HFFc6 (cell line): Measurements from ENCODE around the gene BCDIN3D. TPM values are rescaled to one million over a fixed set of nuclear protein-coding genes. Genes with fewer than 3 reads are reported as not detected.
"Not testable (repeated sequence)": the region's sequence is repeated elsewhere in the genome, so short reads cannot be mapped to it uniquely, and the experiment has no call there.

ENCODE experiments used
- DNase-seq: peaks from one replicate; pipeline ENCODE4 v3.0.0-alpha.2; 2018
- H3K27ac Mint-ChIP-seq: 2 replicates; pipeline ENCODE4 v1.8.0; 2020; ENCODE audit warnings: mild to moderate bottlenecking, mixed read lengths
- H3K27me3 Mint-ChIP-seq: 2 replicates; pipeline ENCODE4 v1.8.0; 2021; ENCODE audit warnings: mild to moderate bottlenecking, moderate library complexity, mixed read lengths; ENCODE audit not compliant: insufficient read depth
- H3K36me3 Mint-ChIP-seq: 2 replicates; pipeline ENCODE4 v1.8.0; 2021; ENCODE audit warnings: low read depth, mixed read lengths
- H3K4me1 Mint-ChIP-seq: 2 replicates; pipeline ENCODE4 v1.8.0; 2020; ENCODE audit warnings: low read depth, mixed read lengths
- H3K4me3 Mint-ChIP-seq: 2 replicates; pipeline ENCODE4 v1.8.0; 2020; ENCODE audit warnings: mild to moderate bottlenecking, moderate library complexity, mixed read lengths
- H3K9me3 Mint-ChIP-seq: 2 replicates; pipeline ENCODE4 v1.8.0; 2020; ENCODE audit warnings: mild to moderate bottlenecking, mixed read lengths
- CTCF ChIP-seq: fragments of 200-600 bp; sonication (generic); IDR thresholded peaks from 2 replicates; pipeline ENCODE4 v1.5.0; 2021; ENCODE audit warnings: antibody characterized with exemption, mild to moderate bottlenecking
- total RNA-seq, 6 experiments: library from RNA; stranded (reverse); fragmentation: NEBNext Ultra II Directional; extraction: Animal tissue kit (Norgen Biotek cat#: 25700); gene quantifications; 2 replicates in 1 of 6; 3 replicates in 5 of 6; pipeline ENCODE4 v1.2.3, GENCODE V29; 2021

Gene BCDIN3D
- total RNA-seq, 6 experiments from 2014 or later = 1.5 to 2.9 (median 2.0) TPM

DNA sequence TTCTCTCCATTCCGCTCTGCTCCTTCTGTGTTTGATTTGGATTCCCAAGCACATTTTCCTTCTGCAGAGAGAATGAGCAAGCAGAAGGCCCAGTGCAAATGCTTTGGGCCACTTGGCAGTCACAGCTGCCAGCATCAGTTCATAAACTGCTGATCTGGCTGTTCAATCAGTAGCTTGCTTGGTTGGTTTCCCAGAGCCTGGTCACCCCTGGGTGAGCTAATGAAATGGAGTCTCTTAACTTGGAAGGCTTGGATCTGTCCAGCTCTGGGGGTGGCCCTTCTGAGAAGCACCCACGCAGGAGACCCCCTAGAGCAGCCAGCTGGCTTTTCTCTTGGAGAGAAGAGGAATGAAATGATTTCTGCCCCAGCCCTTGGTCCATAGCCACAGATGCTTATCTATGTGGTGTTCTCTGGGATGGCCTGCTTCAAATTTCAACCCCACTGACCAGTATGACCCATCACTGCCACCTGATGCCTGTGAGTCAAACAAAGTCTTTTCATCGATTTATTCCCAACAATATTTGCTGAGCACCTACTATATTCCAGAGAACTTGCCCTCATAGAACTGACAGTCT lies 30.5 kb upstream of the BCDIN3D start:
- Mint-ChIP-seq H3K4me3 (no peak overlapping the region), H3K27ac (no peak overlapping the region; the same call in 1 of the 2 replicates), H3K9me3 (peaks cover 4% of the 10 kb centered on the region; the same call in 1 of the 2 replicates), H3K4me1 (peaks cover 48% of the 10 kb centered on the region), H3K27me3 (peaks cover 8% of the 10 kb centered on the region; the same call in 1 of the 2 replicates), H3K36me3 (no peaks in the 10 kb centered on the region)
- no peak for TF ChIP-seq CTCF
- DNase-seq = peak; percentile 41

DNA sequence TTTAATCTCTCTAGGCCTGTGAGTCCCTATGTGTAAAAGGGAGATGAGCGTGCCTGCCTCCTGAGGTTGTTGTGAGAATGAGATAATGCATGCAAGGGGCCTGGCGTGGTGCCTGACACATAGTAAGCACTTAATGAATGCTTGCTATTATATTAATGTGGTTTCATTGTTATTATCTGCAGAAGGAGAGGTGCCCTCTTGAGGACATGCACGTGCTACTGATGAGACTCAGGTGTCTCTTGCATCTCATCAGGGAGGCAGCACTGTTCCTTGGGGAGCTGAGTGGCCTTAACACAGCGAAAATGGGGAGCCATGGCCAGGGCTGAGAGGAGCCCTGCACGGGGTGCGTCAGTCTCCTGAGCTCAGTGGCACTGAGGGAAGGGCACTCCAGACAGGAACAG lies 29.9 kb upstream of the BCDIN3D start:
- Mint-ChIP-seq H3K9me3 (no peaks in the 10 kb centered on the region), H3K4me3 (no peak overlapping the region), H3K27me3 (peaks cover 8% of the 10 kb centered on the region; the same call in 1 of the 2 replicates), H3K4me1 (peaks cover 55% of the 10 kb centered on the region), H3K27ac (no peak overlapping the region), H3K36me3 (no peaks in the 10 kb centered on the region)
- no peak for TF ChIP-seq CTCF
- peak; percentile 29 for DNase-seq

DNA sequence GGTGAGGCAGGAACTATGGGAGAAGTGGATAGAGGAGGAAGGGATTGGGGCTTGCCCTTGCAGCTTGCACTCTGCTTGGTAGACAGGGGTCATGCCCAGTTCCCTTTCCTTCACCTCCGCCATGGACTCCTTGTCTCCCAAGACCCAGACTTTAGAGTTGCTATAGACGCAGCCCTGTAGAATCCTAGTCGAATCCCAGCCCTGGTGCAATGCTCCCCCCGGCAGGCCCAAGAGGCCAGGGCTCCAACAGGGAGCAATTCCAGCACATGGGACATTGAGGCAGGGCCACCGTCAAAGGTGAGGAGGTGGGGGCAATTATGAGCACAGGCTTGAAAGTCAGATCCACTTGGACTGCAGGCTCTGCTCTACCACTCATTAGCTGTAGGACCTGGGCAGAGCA lies 29.5 kb upstream of the BCDIN3D start:
- Mint-ChIP-seq H3K27ac (no peak overlapping the region), H3K4me1 (peaks cover 59% of the 10 kb centered on the region), H3K36me3 (no peaks in the 10 kb centered on the region), H3K9me3 (no peaks in the 10 kb centered on the region), H3K4me3 (no peak overlapping the region), H3K27me3 (peaks cover 8% of the 10 kb centered on the region; the same call in 1 of the 2 replicates)
- TF ChIP-seq CTCF = no peak
- no peak for DNase-seq

DNA sequence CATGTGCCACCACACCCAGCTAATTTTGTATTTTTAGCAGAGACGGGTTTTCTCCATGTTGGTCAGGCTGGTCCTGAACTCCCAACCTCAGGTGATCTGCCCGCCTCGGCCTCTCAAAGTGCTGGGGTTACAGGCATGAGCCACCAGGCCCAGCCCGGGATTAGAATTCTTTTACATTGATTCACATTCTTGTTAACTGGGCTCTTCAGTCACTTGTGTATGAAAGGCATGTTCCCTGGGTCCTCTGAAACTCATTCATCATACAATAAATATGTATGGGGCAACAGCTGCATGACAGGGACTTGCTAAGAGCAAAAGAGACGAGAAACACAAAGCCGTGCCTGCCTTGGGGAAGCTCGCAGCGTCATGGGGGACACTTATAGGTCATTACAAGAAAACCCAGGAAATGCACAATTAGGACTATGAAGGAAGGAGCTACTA lies 28.9 kb upstream of the BCDIN3D start:
- Mint-ChIP-seq H3K4me1 (peaks cover 61% of the 10 kb centered on the region), H3K27me3 (peaks cover 10% of the 10 kb centered on the region; the same call in 1 of the 2 replicates)
- H3K4me3 Mint-ChIP-seq, H3K27ac Mint-ChIP-seq, H3K36me3 Mint-ChIP-seq, H3K9me3 Mint-ChIP-seq: not testable (repeated sequence)
- peak; percentile 54 for DNase-seq

GRCh38 chr12:49871263-49871561 lies 28.3 kb upstream of the BCDIN3D start:
- no peak overlapping the region for H3K4me3 Mint-ChIP-seq
- no peak for TF ChIP-seq CTCF
- H3K9me3 Mint-ChIP-seq = no peaks in the 10 kb centered on the region
- peaks cover 9% of the 10 kb centered on the region; the same call in 1 of the 2 replicates for H3K27me3 Mint-ChIP-seq
- H3K4me1 Mint-ChIP-seq = peaks cover 61% of the 10 kb centered on the region
- H3K36me3 Mint-ChIP-seq = no peaks in the 10 kb centered on the region
- no peak for DNase-seq
- no peak overlapping the region for H3K27ac Mint-ChIP-seq

DNA sequence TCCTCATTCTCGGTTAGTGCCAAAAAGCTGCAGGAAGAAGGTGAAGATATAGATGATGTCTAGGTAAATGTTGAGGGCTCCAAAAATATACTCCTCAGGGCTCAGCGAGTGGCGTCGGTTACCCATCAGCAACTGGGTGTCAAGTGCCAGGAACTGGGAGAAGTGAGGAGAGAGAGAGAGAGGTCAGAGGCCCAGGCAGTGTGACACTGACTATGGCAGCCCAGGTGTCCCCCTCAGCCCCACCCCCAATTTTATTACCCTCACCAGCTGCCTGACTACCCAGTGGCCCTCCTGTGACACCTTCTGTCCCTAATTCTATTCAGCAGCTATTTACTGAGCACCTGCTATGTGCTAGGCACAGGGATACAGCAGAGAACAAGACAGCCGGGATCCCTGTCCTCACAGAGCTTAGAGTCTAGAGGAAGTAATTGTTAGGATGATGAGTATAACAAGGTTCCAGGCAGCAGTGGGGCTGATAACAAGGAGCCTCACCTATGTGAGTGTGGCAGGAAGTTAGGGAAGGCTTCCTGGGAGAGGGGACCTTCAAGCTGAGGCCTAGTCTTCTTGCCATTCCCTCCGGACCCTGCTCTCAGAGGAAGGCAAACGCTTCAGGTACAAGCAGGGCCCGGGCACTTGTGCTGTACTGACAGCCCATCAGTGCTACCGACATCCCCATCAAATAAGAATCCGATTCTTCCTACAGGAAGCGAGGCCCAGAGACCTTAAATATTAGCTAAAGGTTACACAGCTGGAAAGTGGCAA lies 27.8 kb upstream of the BCDIN3D start:
- Mint-ChIP-seq H3K9me3 (no peaks in the 10 kb centered on the region), H3K4me3 (no peak overlapping the region), H3K27ac (no peak overlapping the region), H3K36me3 (no peaks in the 10 kb centered on the region), H3K4me1 (peaks cover 61% of the 10 kb centered on the region), H3K27me3 (peaks cover 14% of the 10 kb centered on the region)
- DNase-seq = no peak
- TF ChIP-seq CTCF = no peak
